HG02798 (cell line): ENCODE measurements around the gene ALDH1B1.
"Not testable (repeated sequence)": the region's sequence is repeated elsewhere in the genome, so short reads cannot be mapped to it uniquely, and the experiment has no call there.

Experiments used
- ATAC-seq: cut with Tn5 transposase; IDR thresholded peaks from one replicate; pipeline ENCODE4 v1.9.1; 2021; ENCODE audit warnings: mild to moderate bottlenecking; ENCODE audit not compliant: unreplicated experiment, poor library complexity

ALDH1B1 gene

DNA sequence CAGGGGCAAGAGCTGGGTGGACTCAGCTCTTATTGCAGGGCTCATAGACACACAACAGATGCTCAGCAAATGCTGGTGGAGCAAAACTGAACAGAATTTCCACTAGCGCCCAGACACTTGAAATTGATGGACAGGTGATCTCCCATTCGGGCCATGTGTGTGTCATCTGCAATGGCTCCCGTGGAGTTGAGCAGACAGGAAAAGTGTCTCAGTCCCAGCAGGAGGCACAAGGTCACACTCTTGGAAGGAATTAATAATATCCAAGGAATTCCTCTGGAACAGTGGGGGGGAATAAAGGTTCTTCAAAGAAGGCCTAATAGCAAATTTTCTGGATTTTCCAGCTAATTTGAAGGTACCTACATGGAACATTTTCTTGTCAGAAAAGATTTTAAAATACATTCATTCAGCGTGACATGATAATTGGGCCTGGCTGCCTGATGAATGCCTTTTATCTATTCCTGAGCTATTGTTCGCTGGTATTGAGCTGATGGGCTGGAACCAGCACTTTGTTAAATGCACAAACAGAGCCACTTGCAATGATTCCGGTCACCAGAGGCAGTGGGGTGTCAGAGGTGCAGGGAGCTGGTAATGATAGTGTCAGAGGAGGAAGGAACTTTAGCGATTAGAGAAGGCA, 31.5 kb upstream of the ALDH1B1 start:
- ATAC-seq, result no peak

GRCh38 chr9:38361473-38361850, 31.0 kb upstream of the ALDH1B1 start:
- ATAC-seq, result no peak

DNA sequence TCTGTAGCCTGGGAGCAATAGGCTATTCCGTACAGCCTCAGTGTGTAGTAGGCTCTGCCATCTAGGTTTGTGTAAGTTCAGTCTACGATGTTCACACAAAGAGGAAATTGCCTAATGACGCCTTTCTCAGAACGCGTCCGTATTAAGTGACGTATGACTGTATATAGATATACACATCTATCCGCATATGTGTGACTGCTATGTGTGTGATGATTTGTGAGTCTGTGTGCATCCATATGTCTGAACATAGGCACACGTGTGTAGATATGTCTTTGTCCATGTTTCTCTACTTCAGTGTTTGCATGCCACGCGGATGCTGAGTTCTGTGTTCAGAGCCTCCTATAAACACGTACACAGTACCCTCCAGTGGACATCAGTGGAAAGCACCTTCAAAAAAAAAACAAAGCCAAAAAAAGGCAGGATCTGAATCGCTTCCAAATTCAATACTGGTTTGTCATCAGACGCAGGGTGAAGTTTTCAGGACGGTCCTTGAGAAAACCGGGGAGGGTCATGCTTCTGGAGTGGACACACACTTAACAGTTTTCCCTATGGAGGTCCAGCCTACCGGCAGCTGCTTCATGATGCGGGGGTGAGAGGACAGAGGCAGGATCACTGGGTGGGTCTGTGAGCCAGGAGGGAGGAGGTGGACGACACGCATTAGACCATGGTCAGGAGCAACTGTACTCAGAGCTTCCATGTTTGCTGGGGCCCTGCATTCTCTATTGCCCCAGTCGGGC, 29.5 kb upstream of the ALDH1B1 start:
- peak; percentile 64 for ATAC-seq

DNA sequence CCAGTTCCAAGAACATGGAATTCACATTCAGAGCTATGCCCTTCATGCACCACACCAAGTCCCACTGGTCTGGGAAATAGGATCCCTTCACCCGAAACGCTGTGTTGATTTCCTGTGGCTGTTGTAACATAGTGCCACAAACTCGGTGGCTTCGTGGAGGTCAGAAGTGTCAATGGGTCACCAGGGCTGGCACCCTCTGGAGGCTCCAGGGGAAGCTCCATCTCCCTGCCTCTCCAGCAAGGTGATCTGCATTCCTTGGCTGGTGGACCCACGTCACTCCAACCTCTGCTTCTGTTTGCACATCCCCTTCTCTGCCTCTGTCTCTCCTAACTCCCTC, 28.9 kb upstream of the ALDH1B1 start:
- ATAC-seq, result no peak

DNA sequence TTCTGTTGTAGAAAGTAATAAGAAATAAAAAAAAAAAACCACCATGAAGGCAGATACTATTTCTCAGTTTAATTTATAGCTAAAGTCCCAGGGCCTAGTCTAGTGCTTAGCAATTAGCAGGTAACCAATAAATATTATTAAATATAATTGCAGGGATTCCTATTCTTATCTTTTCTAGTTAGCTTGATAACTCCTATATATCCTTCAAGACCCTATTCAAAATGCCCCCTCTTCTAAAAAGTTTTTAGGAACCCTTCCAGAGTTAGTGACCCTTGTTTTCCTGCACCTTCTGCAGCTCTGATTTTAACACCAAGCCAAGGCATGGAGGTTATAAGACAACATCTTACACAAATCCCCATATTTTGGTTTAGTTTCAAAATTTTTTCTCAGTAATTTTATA, 24.6 kb upstream of the ALDH1B1 start:
- no peak for ATAC-seq

GRCh38 chr9:38368731-38369130, 23.8 kb upstream of the ALDH1B1 start:
- no peak for ATAC-seq

- no peak for ATAC-seq
Measured at GRCh38 chr9:38370176-38370575, 22.3 kb upstream of the ALDH1B1 start.

GRCh38 chr9:38371495-38371894, 21.0 kb upstream of the ALDH1B1 start:
- peak; percentile 81 for ATAC-seq

DNA sequence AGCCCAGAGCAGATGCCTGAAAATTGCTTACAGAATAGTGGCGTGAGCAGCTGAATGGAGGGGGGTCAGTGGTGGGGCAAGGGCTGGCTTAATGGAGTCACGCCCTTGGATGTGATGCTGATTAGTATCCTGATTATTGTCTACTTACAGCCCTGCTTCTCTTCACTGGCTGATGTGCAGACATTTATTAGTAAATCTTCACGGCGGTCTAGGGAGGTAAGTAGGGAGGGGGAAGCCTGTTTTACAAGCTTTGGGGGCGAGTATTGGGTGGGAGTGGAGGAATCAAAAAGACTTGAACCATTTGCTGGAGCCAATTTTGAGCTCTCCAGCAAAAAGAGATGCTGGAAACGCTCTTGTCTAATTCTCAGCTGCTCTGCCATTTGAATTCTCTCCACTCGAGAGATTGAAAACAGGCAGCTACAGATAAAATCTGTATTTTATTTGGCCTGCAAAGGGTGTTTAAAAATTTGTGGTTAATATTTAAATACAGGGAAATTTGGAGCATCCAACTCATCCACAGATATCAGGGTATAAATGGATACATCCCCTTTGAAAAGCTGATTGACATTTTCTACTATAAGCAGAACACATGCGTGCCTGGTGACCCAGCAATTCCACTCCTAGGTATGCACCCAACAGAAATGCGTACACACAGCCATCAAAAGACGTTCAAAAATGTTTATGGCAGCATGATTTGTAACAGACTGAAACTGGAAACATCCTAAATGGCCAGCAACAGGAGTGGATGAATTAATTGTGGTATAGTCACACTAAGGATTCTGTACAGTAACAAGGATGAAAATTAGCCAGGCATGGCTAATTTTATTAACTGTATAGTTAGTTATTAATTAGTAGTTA, 19.5 kb upstream of the ALDH1B1 start:
- no peak for ATAC-seq

DNA sequence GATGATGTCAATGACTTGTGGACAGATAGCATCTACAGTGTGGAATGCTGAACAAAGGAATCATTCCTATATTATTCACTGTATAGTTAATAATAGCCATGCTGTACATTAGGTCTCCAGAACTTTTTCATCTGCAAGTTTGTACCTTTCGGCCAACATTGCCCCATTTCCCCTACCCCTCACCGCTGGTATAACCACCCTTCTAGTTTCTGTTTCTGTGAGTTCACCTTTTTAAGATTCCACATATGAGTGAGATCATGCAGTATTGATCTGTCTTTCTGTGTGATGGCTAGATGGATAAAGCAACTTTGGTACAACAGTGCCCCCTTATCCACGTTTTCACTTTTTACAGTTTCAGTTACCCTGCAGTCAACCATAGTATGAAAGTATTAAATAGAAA, 18.8 kb upstream of the ALDH1B1 start:
- no peak for ATAC-seq

- no peak for ATAC-seq
Measured at GRCh38 chr9:38374847-38375571, 17.5 kb upstream of the ALDH1B1 start.

DNA sequence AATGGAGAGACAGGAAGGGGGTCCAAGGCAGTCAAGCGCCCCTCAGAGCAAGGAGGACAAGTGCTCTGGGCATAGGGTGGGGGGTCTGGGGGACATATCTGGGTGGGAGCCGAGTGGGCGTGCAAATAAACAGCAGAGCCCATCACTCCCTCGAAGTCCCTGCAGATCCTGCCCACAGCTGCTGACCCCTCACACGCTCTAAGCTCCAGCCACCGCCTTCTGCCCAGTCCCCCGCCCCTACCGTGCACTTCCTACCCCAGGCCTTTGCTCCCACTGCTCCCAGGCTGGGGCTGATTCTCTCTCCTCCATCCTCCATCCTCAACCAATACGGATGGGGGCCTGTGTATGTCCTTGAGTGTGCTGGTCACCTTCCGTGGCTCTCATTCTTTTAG, 16.9 kb upstream of the ALDH1B1 start:
- no peak for ATAC-seq

- no peak for ATAC-seq
Measured at GRCh38 chr9:38376021-38376670, 16.4 kb upstream of the ALDH1B1 start.

GRCh38 chr9:38377336-38378083, 15.0 kb upstream of the ALDH1B1 start:
- ATAC-seq, result not testable (repeated sequence)

GRCh38 chr9:38380230-38380871, 12.2 kb upstream of the ALDH1B1 start:
- no peak for ATAC-seq

DNA sequence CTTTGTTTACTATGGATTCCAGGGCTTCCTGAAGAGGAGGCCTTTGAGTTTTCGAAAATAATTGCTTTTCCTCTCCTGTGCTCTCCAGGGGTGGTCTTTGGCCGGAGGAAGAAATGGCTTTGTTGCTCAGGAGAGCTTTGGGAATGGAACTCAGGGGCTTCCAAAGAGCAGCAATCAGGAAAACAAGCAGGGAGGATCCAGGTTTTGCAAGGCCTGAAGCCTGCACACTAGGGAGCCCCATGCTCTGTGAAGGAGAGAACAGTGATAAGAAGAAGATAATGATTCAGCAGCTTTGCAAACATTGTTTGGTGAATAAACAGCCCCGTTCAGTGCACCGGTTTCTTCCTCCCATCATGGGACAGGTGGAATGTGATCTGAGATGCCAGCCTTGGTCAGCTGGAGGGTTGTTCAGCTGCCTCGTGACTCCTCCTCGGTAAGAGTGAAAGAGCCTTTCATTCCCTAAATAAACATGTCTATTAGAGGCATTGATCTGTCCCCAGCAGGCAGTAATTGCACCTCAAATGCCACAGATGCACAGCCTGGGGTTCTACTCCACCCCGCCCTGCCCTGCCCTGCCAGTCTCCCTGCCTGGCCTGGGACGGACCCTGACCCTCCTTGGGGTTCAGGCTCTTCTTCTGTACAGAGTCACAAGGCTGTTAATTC, 11.5 kb upstream of the ALDH1B1 start:
- no peak for ATAC-seq

GRCh38 chr9:38382141-38382540, 10.4 kb upstream of the ALDH1B1 start:
- ATAC-seq, result no peak

DNA sequence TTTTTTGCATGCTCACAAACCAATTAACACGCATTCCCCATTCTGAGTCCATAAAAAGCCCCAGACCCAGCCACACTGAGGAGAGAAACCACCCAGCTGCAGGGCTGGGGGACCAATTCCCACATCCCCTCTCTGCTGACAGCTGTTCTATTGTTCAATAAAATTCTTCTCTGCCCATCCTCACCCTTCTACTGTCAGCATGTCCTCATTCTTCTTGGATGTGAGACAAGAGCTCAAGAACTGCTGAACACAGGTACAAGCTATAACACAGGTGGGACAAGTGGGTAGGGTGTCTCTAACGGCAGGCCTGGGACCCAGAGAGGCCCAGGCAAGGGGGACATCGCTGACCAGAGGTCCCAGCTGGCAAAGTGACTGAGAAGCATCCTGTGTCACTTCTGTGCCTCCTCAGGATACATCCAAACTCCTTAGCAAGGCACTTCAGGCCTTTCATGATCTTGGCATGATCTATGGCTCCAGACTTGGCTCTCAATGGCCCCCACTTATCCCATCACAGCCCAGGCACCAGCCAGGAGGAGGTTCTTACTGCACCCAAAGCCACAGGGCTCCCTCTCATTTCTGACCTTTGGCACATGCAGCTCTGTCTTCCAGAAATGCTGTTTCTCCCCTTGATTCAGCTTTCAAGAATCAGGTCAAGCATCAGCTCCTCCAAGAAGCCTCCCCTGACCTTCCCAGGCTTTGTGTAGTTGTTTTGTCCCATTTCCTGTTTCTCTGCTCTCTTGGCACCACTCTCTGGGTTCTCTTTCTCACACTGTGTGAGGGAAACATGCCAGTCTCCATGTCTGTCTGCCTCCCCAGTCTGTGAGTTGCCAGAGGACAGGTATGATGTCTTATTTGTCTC, 7.3 kb upstream of the ALDH1B1 start:
- ATAC-seq, result no peak
